MCF 10A (cell line): ENCODE measurements around the gene RPS19BP1. TPM values are rescaled to one million over a fixed set of nuclear protein-coding genes. Genes with fewer than 3 reads are reported as not detected.

Source experiments
- BruUV-seq: library from RNA; stranded (reverse); fragments of 400-500 nt; replicated peaks from 2 replicates; lab custom pipeline; 2021; lab: Mats Ljungman, UMichigan
- CTCF ChIA-PET: fragments of 300-600 bp; sonication (Branson Sonifier 250); formaldehyde crosslinking; extraction: SDS; loops from one replicate; lab custom pipeline; 2021; ENCODE audit warnings: antibody characterized with exemption, inconsistent platforms; lab: Yijun Ruan, JAX
- POLR2A ChIA-PET: fragments of 300-600, 350-650 bp; sonication (Branson Sonifier 250); formaldehyde crosslinking; extraction: SDS; loops from one replicate; lab custom pipeline; 2020; ENCODE audit warnings: antibody characterized with exemption, inconsistent platforms; lab: Yijun Ruan, JAX
- DNase-seq: peaks from one replicate; pipeline ENCODE4 v3.0.0-alpha.2; 2018; ENCODE audit not compliant: unreplicated experiment
- H3K27ac Mint-ChIP-seq: one replicate; pipeline ENCODE4 v1.8.0; 2022; ENCODE audit warnings: mild to moderate bottlenecking, low read depth, mixed read lengths; ENCODE audit not compliant: unreplicated experiment
- H3K27me3 Mint-ChIP-seq: one replicate; pipeline ENCODE4 v1.8.0; 2022; ENCODE audit warnings: mixed read lengths; ENCODE audit not compliant: insufficient read depth, unreplicated experiment
- H3K36me3 Mint-ChIP-seq: one replicate; pipeline ENCODE4 v1.8.0; 2022; ENCODE audit warnings: mild to moderate bottlenecking, moderate library complexity, mixed read lengths; ENCODE audit not compliant: insufficient read depth, unreplicated experiment
- H3K4me1 Mint-ChIP-seq: one replicate; pipeline ENCODE4 v1.8.0; 2022; ENCODE audit warnings: mixed read lengths; ENCODE audit not compliant: insufficient read depth, unreplicated experiment
- H3K4me3 Mint-ChIP-seq: one replicate; pipeline ENCODE4 v1.8.0; 2022; ENCODE audit warnings: mild to moderate bottlenecking, moderate library complexity, mixed read lengths; ENCODE audit not compliant: unreplicated experiment
- H3K9me3 Mint-ChIP-seq: one replicate; pipeline ENCODE4 v1.8.0; 2022; ENCODE audit warnings: mixed read lengths; ENCODE audit not compliant: unreplicated experiment
- CTCF ChIP-seq: fragments of 200-600 bp; IDR thresholded peaks from one replicate; pipeline ENCODE4 v1.8.0; 2022; ENCODE audit warnings: antibody characterized with exemption, mild to moderate bottlenecking; ENCODE audit not compliant: unreplicated experiment
- intact Hi-C: fragments of 100-400 bp; cut with micrococcal nuclease; formaldehyde crosslinking; loops from 2 replicates; pipeline ENCODE4 v1.14.1; 2022
- total RNA-seq: library from RNA; stranded (reverse); gene quantifications from 2 replicates; pipeline ENCODE4 v1.2.3, GENCODE V29; 2022

Gene RPS19BP1
- total RNA-seq, 1 experiment from 2014 or later, result 104 TPM

- Mint-ChIP-seq H3K36me3 (no peaks in the 10 kb centered on the region), H3K4me3 (no peak overlapping the region), H3K4me1 (peaks cover 8% of the 10 kb centered on the region), H3K27me3 (peaks cover 35% of the 10 kb centered on the region), H3K9me3 (no peaks in the 10 kb centered on the region), H3K27ac (no peak overlapping the region)
- ChIA-PET CTCF (no interaction called here), POLR2A (interaction anchor here (0.7 kb wide), 1 partner anchor 540 kb away, joined by 3 read pairs; no protein-coding TSS in a partner anchor)
- intact Hi-C loops, result no loop called here
- DNase-seq, result no peak
- TF ChIP-seq CTCF, result no peak
- no TSS peak for BruUV-seq
Observed at GRCh38 chr22:39575552-39575825, 42.9 kb upstream of the RPS19BP1 start.

- BruUV-seq, result no TSS peak
- ChIA-PET CTCF (interaction anchor here (0.6 kb wide), 1 partner anchor 453 kb away, joined by 3 read pairs; no protein-coding TSS in a partner anchor), POLR2A (no interaction called here)
- H3K9me3 Mint-ChIP-seq, result no peaks in the 10 kb centered on the region
- H3K27me3 Mint-ChIP-seq, result peaks cover 30% of the 10 kb centered on the region
- peaks cover 8% of the 10 kb centered on the region for H3K4me1 Mint-ChIP-seq
- TF ChIP-seq CTCF, result no peak
- peak; percentile 84 for DNase-seq
- intact Hi-C loops, result no loop called here
- no peak overlapping the region for H3K4me3 Mint-ChIP-seq
- no peaks in the 10 kb centered on the region for H3K36me3 Mint-ChIP-seq
- H3K27ac Mint-ChIP-seq, result no peak overlapping the region
Observed at GRCh38 chr22:39574779-39575551, 42.4 kb upstream of the RPS19BP1 start.

GRCh38 chr22:39571538-39571937 is 39.0 kb upstream of the RPS19BP1 start:
- H3K4me3 Mint-ChIP-seq, result no peak overlapping the region
- no peak for DNase-seq
- intact Hi-C loops, result no loop called here
- peaks cover 8% of the 10 kb centered on the region for H3K4me1 Mint-ChIP-seq
- H3K27me3 Mint-ChIP-seq, result no peaks in the 10 kb centered on the region
- no peaks in the 10 kb centered on the region for H3K9me3 Mint-ChIP-seq
- ChIA-PET POLR2A (no interaction called here), CTCF (interaction anchor here (0.6 kb wide), 1 partner anchor 622 kb away, joined by 5 read pairs; no protein-coding TSS in a partner anchor)
- no peak overlapping the region for H3K27ac Mint-ChIP-seq
- no TSS peak for BruUV-seq
- H3K36me3 Mint-ChIP-seq, result no peaks in the 10 kb centered on the region
- no peak for TF ChIP-seq CTCF

- intact Hi-C loops, result no loop called here
- CTCF ChIA-PET, result no interaction called here
Observed at GRCh38 chr22:39570665-39571064, 38.1 kb upstream of the RPS19BP1 start, which contains the start of gene CACNA1I. Gene CACNA1I (plus strand): TSS chr22:39570753. CDS start chr22:39570753, 0 bp downstream.

More at GRCh38 chr22:39570665-39571064, 38.1 kb upstream of the RPS19BP1 start, which contains the start of gene CACNA1I:
- Mint-ChIP-seq H3K4me3 (no peak within 1 kb of the TSS), H3K27me3 (no peaks in the 10 kb centered on the region), H3K9me3 (peaks cover 4% of the 10 kb centered on the region), H3K36me3 (no peaks in the 10 kb centered on the region), H3K4me1 (peaks cover 8% of the 10 kb centered on the region), H3K27ac (no peak within 1 kb of the TSS)
- TF ChIP-seq CTCF, result no peak
- no TSS peak for BruUV-seq
- POLR2A ChIA-PET, result no interaction called here
- no peak for DNase-seq
